ENCODE results near the gene GPR6.

GPR6 gene

DNA sequence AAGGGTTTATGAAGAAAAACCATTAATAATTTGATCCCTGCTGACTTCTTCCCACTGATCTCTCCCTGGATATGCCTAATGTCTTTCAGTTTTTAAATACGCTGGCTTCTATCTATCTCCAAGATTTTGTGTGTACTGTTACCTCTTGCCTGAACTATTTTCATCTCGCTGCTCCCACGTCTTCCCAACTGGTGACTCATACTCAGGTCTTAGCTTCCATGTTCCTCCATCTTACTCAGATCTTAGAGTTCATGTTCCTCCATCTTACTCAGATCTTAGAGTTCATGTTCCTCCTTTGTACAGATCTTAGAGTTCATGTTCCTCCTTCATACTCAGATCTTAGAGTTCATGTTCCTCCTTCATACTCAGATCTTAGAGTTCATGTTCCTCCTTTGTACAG, 21.6 kb downstream of the GPR6 start:
- no peak for DNase-seq (ENCODE audit: low read depth)

DNA sequence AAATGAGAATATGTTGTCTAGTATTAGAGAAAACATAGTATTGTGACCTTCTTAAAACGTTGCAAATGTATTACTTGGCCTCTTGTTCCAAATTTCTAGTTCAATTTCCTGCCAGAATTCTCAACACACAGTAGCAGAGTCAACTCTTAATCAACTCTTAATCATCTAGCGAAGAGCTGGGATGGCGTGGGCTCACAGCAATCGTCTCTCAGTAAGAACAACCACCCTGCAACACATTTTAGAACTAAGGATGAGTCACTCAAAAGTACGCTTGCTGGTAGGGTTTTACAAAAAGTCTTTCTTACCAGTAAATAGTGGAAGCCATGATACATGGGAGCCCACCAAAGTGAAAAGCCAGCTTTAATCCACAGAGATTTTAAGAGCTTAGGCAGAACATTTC, 24.6 kb downstream of the GPR6 start:
- DNase-seq (ENCODE audit: low read depth), result no peak

DNA sequence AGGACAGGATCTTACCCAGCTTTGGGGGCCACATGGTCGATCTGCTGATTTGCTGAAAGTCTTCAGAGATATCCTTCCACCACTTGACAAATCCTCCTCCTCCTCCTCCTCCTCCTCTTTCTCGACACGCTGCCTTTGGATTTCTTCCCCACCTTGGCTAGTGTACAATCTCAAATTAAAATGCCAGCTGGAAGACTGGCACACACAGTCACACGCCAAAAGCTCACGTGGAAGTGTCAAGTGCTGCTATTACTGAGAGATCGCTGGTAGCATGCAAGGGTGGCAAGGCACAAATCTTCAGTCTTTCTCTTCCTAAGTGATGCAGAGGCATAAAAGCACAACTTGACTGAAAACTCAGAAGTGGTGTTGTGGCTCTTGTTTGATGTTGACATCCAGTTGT, 35.3 kb downstream of the GPR6 start:
- no peak for DNase-seq (ENCODE audit: low read depth)

DNA sequence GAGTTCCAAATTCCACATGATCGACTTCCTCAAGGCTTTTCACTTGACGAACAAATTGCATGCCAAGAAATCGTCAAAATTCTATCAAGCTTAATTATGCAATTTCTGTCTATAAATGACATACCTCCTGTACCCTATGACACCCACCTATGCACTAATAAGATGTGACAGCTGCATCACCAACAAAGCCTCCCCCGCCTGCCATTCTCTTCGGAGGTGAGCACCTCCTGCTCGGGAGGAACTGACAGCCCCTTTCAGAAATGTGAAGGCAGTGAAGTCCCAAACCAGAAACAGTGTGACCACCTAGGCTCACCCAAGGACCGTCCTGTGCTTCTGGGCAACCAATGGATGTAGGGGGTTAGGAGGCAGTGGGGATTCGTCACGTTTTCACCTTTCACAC, 37.1 kb downstream of the GPR6 start:
- DNase-seq (ENCODE audit: low read depth), result no peak

DNA sequence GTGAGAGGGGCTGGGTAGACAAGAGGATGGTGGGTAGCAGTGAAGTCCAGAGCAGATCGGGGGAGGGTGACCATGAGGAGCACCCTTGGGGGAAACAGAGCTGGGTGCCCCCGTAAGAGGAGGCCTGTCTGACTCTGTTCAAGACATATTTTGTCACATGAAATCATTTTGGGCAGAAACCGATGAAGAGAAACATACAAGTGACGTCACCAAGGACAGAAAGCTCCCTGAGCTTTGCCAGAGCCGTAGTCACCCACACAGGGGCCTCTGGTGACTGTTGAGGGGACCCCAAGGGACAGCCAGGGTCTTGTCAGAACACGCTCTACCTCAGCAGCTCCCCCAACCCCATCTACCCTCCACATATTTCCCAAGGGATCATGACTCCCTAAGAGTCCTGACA, 39.2 kb downstream of the GPR6 start:
- no peak for DNase-seq (ENCODE audit: low read depth)

DNA sequence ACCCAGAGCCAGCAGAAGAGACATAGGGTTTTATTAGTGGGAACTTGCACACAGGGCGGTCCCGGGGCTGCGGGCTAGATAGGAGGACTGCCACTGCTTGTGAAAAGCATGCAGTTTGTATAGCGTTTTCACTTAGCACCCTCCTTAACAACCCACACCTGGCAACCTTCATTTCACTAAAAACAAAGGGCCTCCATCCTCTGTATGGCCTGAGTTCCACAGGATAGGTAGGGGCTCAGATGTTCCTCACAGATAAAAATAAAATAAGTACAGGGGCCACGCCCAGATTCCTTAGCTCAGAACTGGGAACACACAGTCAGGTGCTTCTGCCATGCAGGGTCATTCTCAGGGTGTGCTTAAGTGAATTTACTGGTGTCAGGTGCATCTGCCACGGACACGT, 39.8 kb downstream of the GPR6 start:
- DNase-seq (ENCODE audit: low read depth), result no peak

DNA sequence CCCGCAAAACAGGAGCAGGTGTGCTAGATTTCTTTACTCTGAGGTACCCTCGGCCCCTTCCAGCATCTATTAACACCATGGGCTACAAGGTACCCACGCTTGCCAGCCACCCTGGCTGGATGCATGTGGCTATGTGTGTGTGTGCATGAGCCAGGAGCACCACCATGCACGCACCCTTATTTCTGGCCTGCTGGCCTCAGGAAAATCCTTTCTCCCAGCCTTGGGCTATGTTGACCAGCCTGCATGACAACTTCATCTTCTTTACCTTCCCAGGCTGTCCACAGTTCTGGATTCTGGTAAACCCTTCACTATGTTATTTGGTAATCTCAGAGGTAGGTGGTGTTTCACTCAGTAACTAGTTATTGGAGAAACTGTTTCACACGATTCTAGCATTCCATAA, 40.4 kb downstream of the GPR6 start:
- no peak for DNase-seq (ENCODE audit: low read depth)

DNA sequence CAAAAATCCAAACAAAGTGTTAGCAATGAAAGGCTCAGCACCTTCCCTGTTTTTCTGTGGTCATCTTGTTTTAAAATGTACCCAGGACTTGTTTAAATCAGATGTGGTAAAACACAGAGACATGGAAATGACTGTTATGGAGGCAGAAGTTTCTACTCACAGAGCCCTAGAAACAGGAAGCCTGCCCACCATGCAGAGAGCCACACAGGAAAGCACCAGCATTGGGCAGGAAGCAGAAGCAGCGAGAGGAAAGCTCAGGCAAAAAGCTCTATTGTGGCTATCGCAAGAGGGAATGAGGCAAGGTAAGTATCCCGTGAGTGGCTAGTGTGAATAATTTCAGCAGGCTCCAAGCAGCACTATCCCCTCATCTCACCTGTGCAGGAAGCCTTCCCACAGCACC, 42.8 kb downstream of the GPR6 start:
- no peak for DNase-seq (ENCODE audit: low read depth)

DNA sequence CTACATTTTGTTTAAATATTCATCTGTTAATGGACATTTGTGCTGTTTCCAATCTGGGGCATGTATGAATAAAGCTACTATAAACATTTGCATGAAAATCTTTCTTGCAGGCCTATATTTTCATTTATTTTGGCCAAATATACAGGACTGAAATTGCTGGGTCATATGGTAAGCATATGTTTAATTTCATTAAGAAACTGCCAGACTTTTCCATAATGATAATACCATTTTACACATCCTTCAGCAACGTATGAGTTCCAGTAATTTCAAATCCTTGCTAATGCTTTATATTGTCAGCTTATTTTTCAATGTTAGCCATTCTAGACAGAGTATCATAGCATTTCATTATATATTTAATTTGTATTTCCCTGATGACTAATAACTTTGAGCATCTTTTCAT, 51.0 kb downstream of the GPR6 start:
- no peak for DNase-seq (ENCODE audit: low read depth)
